K562 (cell line): ENCODE data around the gene RGS12. TPM values are rescaled to one million over a fixed set of nuclear protein-coding genes. Genes with fewer than 3 reads are reported as not detected.

Experiments used
- ADNP ChIP-seq: fragments of 200-800 bp; sonication (Bioruptor generic); IDR thresholded peaks from 2 replicates; pipeline ENCODE4 v1.6.1; 2016; ENCODE audit warnings: missing genetic modification characterization, missing compliant biosample characterization
- ASH1L ChIP-seq: fragments of 450-650 bp; IDR thresholded peaks from 2 replicates; pipeline ENCODE4 v1.6.1; 2018; ENCODE audit warnings: borderline replicate concordance, mild to moderate bottlenecking, low read depth; ENCODE audit not compliant: partially characterized antibody
- CREM ChIP-seq: IDR thresholded peaks from 2 replicates; pipeline ENCODE4 v1.6.1; 2014; ENCODE audit warnings: antibody characterized with exemption, low read depth
- DPF2 ChIP-seq: fragments of 450-650 bp; IDR thresholded peaks from 2 replicates; pipeline ENCODE4 v1.6.1; 2016
- EP400 ChIP-seq: fragments of 450-650 bp; IDR thresholded peaks from 2 replicates; pipeline ENCODE4 v1.6.1; 2017; ENCODE audit warnings: antibody characterized with exemption, mild to moderate bottlenecking, moderate library complexity
- ESRRA ChIP-seq: fragments of 450-650 bp; IDR thresholded peaks from 2 replicates; pipeline ENCODE4 v1.6.1; 2014; ENCODE audit warnings: low read depth, mild to moderate bottlenecking, moderate library complexity, borderline replicate concordance
- EWSR1 ChIP-seq: fragments of 450-650 bp; IDR thresholded peaks from 2 replicates; pipeline ENCODE4 v1.6.1; 2018; ENCODE audit warnings: borderline replicate concordance, mild to moderate bottlenecking, low read depth, moderate library complexity; ENCODE audit not compliant: partially characterized antibody
- FOXA3 ChIP-seq, 2 experiments: fragments of 450-650 bp in 1 of 2; sonication (generic) in 1 of 2; formaldehyde crosslinking; IDR thresholded peaks in 1 of 2; conservative IDR thresholded peaks in 1 of 2; 2 replicates each; pipeline versions ENCODE4 v1.4.0 to v1.8.0; 2020 to 2022; ENCODE audit warnings: mild to moderate bottlenecking in 2 of 2, missing genetic modification reagents in 1 of 2
- FOXJ3 ChIP-seq: sonication (generic); formaldehyde crosslinking; IDR thresholded peaks from 2 replicates; pipeline ENCODE4 v1.4.0; 2020; ENCODE audit warnings: mild to moderate bottlenecking, missing genetic modification reagents
- HSF4 ChIP-seq: fragments of 250-450 bp; sonication (Bioruptor Pico); IDR thresholded peaks from 2 replicates; pipeline ENCODE4 v2.1.2; 2022; ENCODE audit warnings: mild to moderate bottlenecking, moderate library complexity, borderline replicate concordance
- KLF16 ChIP-seq: IDR thresholded peaks from 2 replicates; pipeline ENCODE4 v1.6.1; 2016; ENCODE audit warnings: antibody characterized with exemption
- L3MBTL2 ChIP-seq: fragments of 450-650 bp; IDR thresholded peaks from 2 replicates; pipeline ENCODE4 v1.6.1; 2016; ENCODE audit warnings: mild to moderate bottlenecking, moderate library complexity
- NCOA4 ChIP-seq: fragments of 450-650 bp; IDR thresholded peaks from 2 replicates; pipeline ENCODE4 v1.6.1; 2018; ENCODE audit warnings: mild to moderate bottlenecking; ENCODE audit not compliant: partially characterized antibody
- NR2C2 ChIP-seq, 2 experiments: fragments of 200-800 bp in 1 of 2; sonication (Bioruptor generic) in 1 of 2; sonication (generic) in 1 of 2; formaldehyde crosslinking in 1 of 2; IDR thresholded peaks; 2 replicates each; pipeline versions ENCODE4 v1.6.1 to v1.8.0; 2016 to 2022; ENCODE audit warnings: mild to moderate bottlenecking in 1 of 2, missing compliant biosample characterization in 1 of 2, missing genetic modification characterization in 1 of 2, missing genetic modification reagents in 1 of 2
- PML ChIP-seq: IDR thresholded peaks from 2 replicates; pipeline ENCODE4 v1.6.1; 2012; ENCODE audit warnings: low read length, inconsistent platforms
- POLR2B ChIP-seq: fragments of 450-650 bp; IDR thresholded peaks from 2 replicates; pipeline ENCODE4 v1.6.1; 2018; ENCODE audit warnings: low read depth; ENCODE audit not compliant: partially characterized antibody
- RHOXF2B ChIP-seq: fragments of 250-450 bp; sonication (Bioruptor Pico); conservative IDR thresholded peaks from 2 replicates; pipeline ENCODE4 v1.5.1; 2021
- SIX5 ChIP-seq, 2 experiments: IDR thresholded peaks; 2 replicates each; pipeline ENCODE4 v1.6.1; 2011; ENCODE audit warnings: low read length in 2 of 2, borderline replicate concordance in 1 of 2, low read depth in 1 of 2, mild to moderate bottlenecking in 1 of 2, moderate library complexity in 1 of 2; ENCODE audit not compliant: insufficient read depth in 1 of 2
- SMAD4 ChIP-seq: fragments of 250-450 bp; sonication (Bioruptor Pico); conservative IDR thresholded peaks from 2 replicates; pipeline ENCODE4 v1.8.0; 2021; ENCODE audit warnings: inconsistent platforms, mild to moderate bottlenecking, moderate library complexity
- TOE1 ChIP-seq, 2 experiments: fragments of 450-650 bp in 1 of 2; sonication (generic) in 1 of 2; formaldehyde crosslinking in 1 of 2; IDR thresholded peaks; 2 replicates each; pipeline versions ENCODE4 v1.7.1 to v1.8.0; 2016 to 2022; ENCODE audit warnings: borderline replicate concordance in 2 of 2, mild to moderate bottlenecking in 2 of 2, antibody characterized with exemption in 1 of 2, inconsistent platforms in 1 of 2, low read depth in 1 of 2, missing genetic modification reagents in 1 of 2, moderate library complexity in 1 of 2
- ZBED1 ChIP-seq: IDR thresholded peaks from 2 replicates; pipeline ENCODE4 v1.6.1; 2014
- ZBTB1 ChIP-seq: sonication (generic); formaldehyde crosslinking; IDR thresholded peaks from 2 replicates; pipeline ENCODE4 v1.8.1; 2023; ENCODE audit warnings: missing genetic modification reagents, low read depth, mild to moderate bottlenecking, borderline replicate concordance
- ZNF12 ChIP-seq: sonication (generic); formaldehyde crosslinking; IDR thresholded peaks from 2 replicates; pipeline ENCODE4 v1.4.0; 2020; ENCODE audit warnings: mild to moderate bottlenecking, missing genetic modification reagents
- ZNF165 ChIP-seq: fragments of 250-450 bp; sonication (Bioruptor Pico); IDR thresholded peaks from 2 replicates; pipeline ENCODE4 v1.4.0; 2020; ENCODE audit warnings: borderline replicate concordance
- ZNF175 ChIP-seq: fragments of 200-800 bp; sonication (Bioruptor generic); IDR thresholded peaks from 2 replicates; pipeline ENCODE4 v1.6.1; 2016; ENCODE audit warnings: low read depth, mild to moderate bottlenecking, missing genetic modification characterization, missing compliant biosample characterization
- ZNF253 ChIP-seq: fragments of 250-450 bp; sonication (Bioruptor Pico); conservative IDR thresholded peaks from 2 replicates; pipeline ENCODE4 v1.6.1; 2021; ENCODE audit warnings: mild to moderate bottlenecking
- ZNF311 ChIP-seq: fragments of 250-450 bp; sonication (Bioruptor Pico); IDR thresholded peaks from 2 replicates; pipeline ENCODE4 v1.4.0; 2020; ENCODE audit warnings: mild to moderate bottlenecking, moderate library complexity
- ZNF76 ChIP-seq: fragments of 250-450 bp; sonication (Bioruptor Pico); IDR thresholded peaks from 2 replicates; pipeline ENCODE4 v1.4.0; 2020; ENCODE audit warnings: mild to moderate bottlenecking, moderate library complexity, borderline replicate concordance
- ZNF780A ChIP-seq: fragments of 250-450 bp; sonication (Bioruptor Pico); IDR thresholded peaks from 2 replicates; pipeline ENCODE4 v1.5.0; 2021; ENCODE audit warnings: mild to moderate bottlenecking
- polyA plus RNA-seq, 8 experiments: library from polyadenylated mRNA; depleted of rRNA in 4 of 8; stranded (reverse) in 5 of 8; unstranded in 3 of 8; fragments of >200 nt; fragmentation: Nextera tagmentation in 2 of 8; fragmentation: Illumina TruSeq in 1 of 8; extraction: Ambion mirVana in 2 of 8; extraction: Trizol in 1 of 8; gene quantifications; 2 replicates each; pipeline versions ENCODE4 v1.2.1 to v1.2.3, GENCODE V29; 2011 to 2014; ENCODE audit warnings: inconsistent platforms in 1 of 8, missing spikeins in 1 of 8
- total RNA-seq, 7 experiments: library from RNA; depleted of rRNA in 6 of 7; stranded (reverse); fragments of >200 nt in 6 of 7; fragmentation: Illumina TruSeq in 2 of 7; extraction: Trizol in 2 of 7; gene quantifications; 2 replicates each; pipeline versions ENCODE4 v1.2.1 to v1.2.3, GENCODE V29; 2011 to 2021; ENCODE audit warnings: low replicate concordance in 1 of 7
- TF ChIP-seq, protein P1 (sequence below), 2 experiments: fragments of 250-450 bp in 1 of 2; fragments of 450-650 bp in 1 of 2; sonication (Bioruptor Pico) in 1 of 2; IDR thresholded peaks; 2 replicates each; pipeline versions ENCODE4 v1.6.1 to v1.8.0; 2016 to 2021; ENCODE audit warnings: mild to moderate bottlenecking in 2 of 2, moderate library complexity in 2 of 2, missing compliant biosample characterization in 1 of 2, missing genetic modification characterization in 1 of 2

RGS12 gene
- total and polyA plus RNA-seq, 9 of the 15 experiments (the other 6 are each of a cell fraction or from before 2014, with no cell fraction given): 0.30 to 8.8 (median 5.5) TPM

GRCh38 chr4:3305610-3306371 lies 13.0 kb downstream of the RGS12 start (continued):
- no peak for TF ChIP-seq ZNF12 (CRISPR knock-in tag)
- TF ChIP-seq TOE1 (IDR thresholded peaks at IDR 0.05; ENCODE audit: borderline replicate concordance): no peak
- TF ChIP-seq TOE1 (CRISPR knock-in tag; IDR thresholded peaks at IDR 0.05; ENCODE audit: borderline replicate concordance, low read depth): no peak
- TF ChIP-seq ZNF780A: no peak
- no peak for TF ChIP-seq ASH1L
- TF ChIP-seq ZNF175 (CRISPR knock-in tag): peak; percentile 83; the same call in 1 of the 2 replicates
- TF ChIP-seq PML: no peak
- no peak for TF ChIP-seq EP400
- TF ChIP-seq ZNF253: no peak
- peak; percentile 26; the same call in 1 of the 2 replicates for TF ChIP-seq CREM
- no peak for TF ChIP-seq ZBED1
- TF ChIP-seq EWSR1: no peak
- TF ChIP-seq DPF2: peak; percentile 57; the same call in 1 of the 2 replicates
- TF ChIP-seq, protein P1, sequence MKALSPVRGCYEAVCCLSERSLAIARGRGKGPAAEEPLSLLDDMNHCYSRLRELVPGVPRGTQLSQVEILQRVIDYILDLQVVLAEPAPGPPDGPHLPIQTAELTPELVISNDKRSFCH (CRISPR knock-in tag; IDR thresholded peaks at IDR 0.05): no peak
- TF ChIP-seq, protein P1 (tag; IDR thresholded peaks at IDR 0.05): peak; percentile 43; the same call in 1 of the 2 replicates
- TF ChIP-seq ADNP (tag): no peak
- TF ChIP-seq FOXJ3 (CRISPR knock-in tag): no peak
- no peak for TF ChIP-seq ESRRA
- no peak for TF ChIP-seq L3MBTL2
- no peak for TF ChIP-seq ZNF76 (CRISPR knock-in tag)
- TF ChIP-seq SMAD4 (CRISPR knock-in tag): peak; percentile 44
- no peak for TF ChIP-seq HSF4 (CRISPR knock-in tag)
- TF ChIP-seq SIX5 (IDR thresholded peaks at IDR 0.05; ENCODE audit: borderline replicate concordance in 1 of 2, insufficient read depth in 1 of 2, low read depth in 1 of 2, low read length in 2 of 2): no peak
- TF ChIP-seq POLR2B: no peak
- TF ChIP-seq ZNF165 (CRISPR knock-in tag): no peak
- TF ChIP-seq NR2C2 (CRISPR knock-in tag; IDR thresholded peaks at IDR 0.05): no peak
- peak; percentile 44; the same call in 1 of the 2 replicates for TF ChIP-seq NR2C2 (tag; IDR thresholded peaks at IDR 0.05)
- TF ChIP-seq NCOA4: no peak
- TF ChIP-seq RHOXF2B (CRISPR knock-in tag): no peak
- TF ChIP-seq ZBTB1 (CRISPR knock-in tag): no peak
- peak; percentile 82; the same call in 1 of the 2 replicates for TF ChIP-seq ZNF311
- TF ChIP-seq FOXA3 (CRISPR knock-in tag; conservative IDR thresholded peaks at IDR 0.05 in 1 of 2, IDR thresholded peaks at IDR 0.05 in 1 of 2): peak; percentile 60 to 70; a peak in 3 of 4 replicates
- peak; percentile 72 for TF ChIP-seq KLF16
